Activated T-helper 2 cell treated with anti-CD3 and anti-CD28 coated beads, Interferon-gamma antibody, Interleukin-2, Interleukin-4, amounts not matched to agents 10 μg/mL and 5 μg/mL and 100 μg/mL, durations not matched to agents 14 hours and 24 hours and 36 hours (primary cell): ENCODE results near the gene SPDYC. TPM values are rescaled to one million over a fixed set of nuclear protein-coding genes. Genes with fewer than 3 reads are reported as not detected.

Source experiments
- DNase-seq: peaks from one replicate; pipeline ENCODE4 v3.0.0; 2021; ENCODE audit warnings: low spot score
- H3K27ac Mint-ChIP-seq: one replicate; pipeline ENCODE4 v1.8.0; 2021; ENCODE audit warnings: mixed read lengths
- H3K27me3 Mint-ChIP-seq: one replicate; pipeline ENCODE4 v1.8.0; 2021; ENCODE audit warnings: low read depth, mixed read lengths
- H3K36me3 Mint-ChIP-seq: one replicate; pipeline ENCODE4 v1.8.0; 2021; ENCODE audit warnings: low read depth, mixed read lengths
- H3K4me1 Mint-ChIP-seq: one replicate; pipeline ENCODE4 v1.8.0; 2021; ENCODE audit warnings: low read depth, mixed read lengths
- H3K4me3 Mint-ChIP-seq: one replicate; pipeline ENCODE4 v1.8.0; 2021; ENCODE audit warnings: low read depth, mild to moderate bottlenecking, moderate library complexity, mixed read lengths
- H3K9me3 Mint-ChIP-seq: one replicate; pipeline ENCODE4 v1.8.0; 2021; ENCODE audit warnings: mixed read lengths
- intact Hi-C: fragments of 100-400 bp; cut with micrococcal nuclease; formaldehyde crosslinking; loops from one replicate; pipeline ENCODE4 v1.15.1; 2023
- total RNA-seq: library from RNA; stranded (reverse); gene quantifications from 2 replicates; pipeline ENCODE4 v1.2.3, GENCODE V29; 2022

SPDYC gene
- total RNA-seq = not detected in 2 replicates

GRCh38 chr11:65170058-65170534 lies at the start of gene SPDYC:
SPDYC (plus strand) TSS chr11:65170233; CDS start chr11:65171358, 1,125 bp downstream.
- no peak for DNase-seq
- Mint-ChIP-seq H3K9me3 (no peaks in the 10 kb centered on the region), H3K27me3 (no peaks in the 10 kb centered on the region), H3K27ac (peak within 1 kb of the TSS; percentile 86), H3K4me1 (peaks cover 11% of the 10 kb centered on the region), H3K36me3 (no peaks in the 10 kb centered on the region), H3K4me3 (no peak within 1 kb of the TSS)
- intact Hi-C loops = no loop called here

- H3K27me3 Mint-ChIP-seq = no peaks in the 10 kb centered on the region
- no peak for DNase-seq
- no peaks in the 10 kb centered on the region for H3K9me3 Mint-ChIP-seq
- intact Hi-C loops = no loop called here
- H3K36me3 Mint-ChIP-seq = peaks cover 75% of the 10 kb centered on the region
- peaks cover 24% of the 10 kb centered on the region for H3K4me1 Mint-ChIP-seq
- H3K27ac Mint-ChIP-seq = peak overlapping the region; percentile 98
- H3K4me3 Mint-ChIP-seq = peak overlapping the region; percentile 100
These were observed 49.2 kb upstream of the SPDYC start for GRCh38 chr11:65120831-65121230.

- DNase-seq = peak; percentile 24
- no peaks in the 10 kb centered on the region for H3K27me3 Mint-ChIP-seq
- H3K36me3 Mint-ChIP-seq = peaks cover 74% of the 10 kb centered on the region
- H3K4me1 Mint-ChIP-seq = peaks cover 24% of the 10 kb centered on the region
- H3K9me3 Mint-ChIP-seq = no peaks in the 10 kb centered on the region
- intact Hi-C loops = no loop called here
- H3K27ac Mint-ChIP-seq = peak overlapping the region; percentile 98
- peak overlapping the region; percentile 100 for H3K4me3 Mint-ChIP-seq
These were observed 48.6 kb upstream of the SPDYC start for GRCh38 chr11:65121447-65121864.

- Mint-ChIP-seq H3K4me3 (peak within 1 kb of the TSS; percentile 100), H3K27ac (peak within 1 kb of the TSS; percentile 98), H3K36me3 (peaks cover 81% of the 10 kb centered on the region), H3K4me1 (peaks cover 24% of the 10 kb centered on the region), H3K27me3 (no peaks in the 10 kb centered on the region), H3K9me3 (no peaks in the 10 kb centered on the region)
- intact Hi-C loops = loop anchor here (1.0 kb wide), 3 partner anchors 13 to 59 kb away; partner anchors contain the start of genes CAPN1, CDCA5 and ZFPL1
- peak; percentile 99 for DNase-seq
These were observed 48.0 kb upstream of the SPDYC start, which contains the start of the genes FAU and MRPL49 for GRCh38 chr11:65121865-65122696. FAU (minus strand) TSS chr11:65122134; CDS start chr11:65121813, 321 bp downstream. MRPL49 (plus strand) TSS chr11:65122321; CDS start chr11:65122347, 26 bp downstream.

GRCh38 chr11:65124480-65125196 lies 45.4 kb upstream of the SPDYC start:
- peak overlapping the region; percentile 28 for H3K27ac Mint-ChIP-seq
- intact Hi-C loops = no loop called here
- peaks cover 76% of the 10 kb centered on the region for H3K36me3 Mint-ChIP-seq

GRCh38 chr11:65125197-65126056 lies 44.6 kb upstream of the SPDYC start:
- DNase-seq = no peak
- Mint-ChIP-seq H3K4me3 (no peak overlapping the region), H3K27ac (no peak overlapping the region), H3K4me1 (peaks cover 14% of the 10 kb centered on the region), H3K36me3 (peaks cover 75% of the 10 kb centered on the region), H3K27me3 (no peaks in the 10 kb centered on the region), H3K9me3 (no peaks in the 10 kb centered on the region)
- intact Hi-C loops = no loop called here

More at GRCh38 chr11:65124480-65125196, 45.4 kb upstream of the SPDYC start:
- Mint-ChIP-seq H3K4me1 (peaks cover 15% of the 10 kb centered on the region), H3K27me3 (no peaks in the 10 kb centered on the region), H3K9me3 (no peaks in the 10 kb centered on the region), H3K4me3 (peak overlapping the region; percentile 60)
- no peak for DNase-seq

- DNase-seq = no peak
- H3K27ac Mint-ChIP-seq = no peak overlapping the region
- intact Hi-C loops = no loop called here
- no peaks in the 10 kb centered on the region for H3K9me3 Mint-ChIP-seq
- peaks cover 8% of the 10 kb centered on the region for H3K4me1 Mint-ChIP-seq
- H3K27me3 Mint-ChIP-seq = no peaks in the 10 kb centered on the region
- H3K36me3 Mint-ChIP-seq = peaks cover 72% of the 10 kb centered on the region
- H3K4me3 Mint-ChIP-seq = no peak overlapping the region
These were observed 43.3 kb upstream of the SPDYC start for GRCh38 chr11:65126624-65127274.

- H3K4me3 Mint-ChIP-seq = no peak overlapping the region
- no peaks in the 10 kb centered on the region for H3K9me3 Mint-ChIP-seq
- intact Hi-C loops = no loop called here
- H3K4me1 Mint-ChIP-seq = peaks cover 8% of the 10 kb centered on the region
- no peaks in the 10 kb centered on the region for H3K27me3 Mint-ChIP-seq
- no peak overlapping the region for H3K27ac Mint-ChIP-seq
- H3K36me3 Mint-ChIP-seq = peaks cover 72% of the 10 kb centered on the region
- no peak for DNase-seq
These were observed 42.4 kb upstream of the SPDYC start for GRCh38 chr11:65127473-65128181.

- intact Hi-C loops = no loop called here
- H3K36me3 Mint-ChIP-seq = peaks cover 79% of the 10 kb centered on the region
- H3K27me3 Mint-ChIP-seq = no peaks in the 10 kb centered on the region
- no peak overlapping the region for H3K4me3 Mint-ChIP-seq
- DNase-seq = no peak
- H3K4me1 Mint-ChIP-seq = peaks cover 14% of the 10 kb centered on the region
- H3K9me3 Mint-ChIP-seq = no peaks in the 10 kb centered on the region
- no peak overlapping the region for H3K27ac Mint-ChIP-seq
These were observed 41.6 kb upstream of the SPDYC start for GRCh38 chr11:65128182-65129145.

GRCh38 chr11:65129649-65130441 lies 40.2 kb upstream of the SPDYC start:
- Mint-ChIP-seq H3K27me3 (no peaks in the 10 kb centered on the region), H3K4me1 (peaks cover 13% of the 10 kb centered on the region), H3K4me3 (no peak overlapping the region), H3K36me3 (peaks cover 70% of the 10 kb centered on the region), H3K27ac (no peak overlapping the region), H3K9me3 (no peaks in the 10 kb centered on the region)
- intact Hi-C loops = loop anchor here (5.0 kb wide), 1 partner anchor 132 kb away; the partner anchor contains the start of gene POLA2
- no peak for DNase-seq
